NCI-H2196 (cell line): ENCODE measurements around the gene ZNF827.

Experiments
- DNase-seq: peaks from one replicate; lab custom pipeline; 2025; ENCODE audit not compliant: unreplicated experiment; lab: John Stamatoyannopoulos, UW

ZNF827 gene

DNA sequence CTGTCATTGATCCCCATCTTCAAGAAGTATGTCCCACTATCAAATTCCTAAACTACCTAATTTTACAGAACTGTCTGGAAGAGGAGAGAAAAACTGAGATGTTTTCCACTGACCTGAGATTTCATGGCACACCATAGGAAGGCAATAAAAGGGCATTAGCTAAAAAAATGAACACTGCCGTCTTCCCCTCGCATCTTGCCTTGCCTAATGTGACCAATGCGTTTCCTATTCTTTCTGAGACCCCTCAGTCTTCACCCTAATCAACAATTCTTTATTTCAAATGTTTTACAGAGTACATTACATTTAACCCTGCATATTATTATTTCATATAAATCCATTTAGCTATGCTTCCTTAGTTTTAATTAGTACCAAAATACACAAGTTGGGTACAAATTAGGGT is 43.6 kb downstream of the ZNF827 start:
- DNase-seq: no peak

DNA sequence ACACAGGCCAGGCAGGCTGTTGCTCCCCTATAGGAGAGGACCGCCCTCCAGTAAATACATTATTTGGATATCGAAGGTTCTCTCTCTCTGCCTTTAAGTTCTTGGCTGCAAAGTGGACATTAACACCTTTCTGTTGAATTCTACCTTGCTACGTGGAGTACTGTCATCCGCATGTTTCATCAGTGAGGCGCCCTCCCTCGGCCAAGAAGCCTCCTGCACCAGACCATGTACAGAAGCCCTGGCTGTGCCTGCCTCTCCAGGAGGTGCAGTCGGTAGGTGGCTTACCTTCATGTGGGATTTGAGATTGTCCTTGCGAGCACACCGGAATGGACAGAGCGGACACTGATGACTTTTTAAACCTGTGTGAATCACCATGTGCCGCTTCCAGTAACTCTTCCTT is 46.7 kb downstream of the ZNF827 start:
- no peak for DNase-seq

DNA sequence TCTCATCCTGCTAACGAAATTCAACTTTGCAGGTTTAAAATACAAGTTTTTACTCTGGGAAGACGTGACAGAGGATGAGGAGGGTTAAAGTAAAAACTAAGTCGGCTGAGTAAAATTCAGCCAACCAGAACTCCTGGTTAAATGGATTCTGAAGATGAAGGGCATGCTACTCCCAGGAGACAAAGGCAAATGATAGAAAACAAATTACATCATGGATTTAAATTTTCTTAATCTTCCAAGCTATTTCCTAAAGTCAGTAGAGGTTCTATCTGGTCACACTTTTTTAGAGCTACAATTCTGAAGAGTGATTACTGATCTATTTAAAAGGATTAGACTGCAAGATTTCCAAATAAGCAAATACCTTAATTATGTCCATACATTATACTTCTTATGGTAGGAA is 47.9 kb downstream of the ZNF827 start:
- no peak for DNase-seq

DNA sequence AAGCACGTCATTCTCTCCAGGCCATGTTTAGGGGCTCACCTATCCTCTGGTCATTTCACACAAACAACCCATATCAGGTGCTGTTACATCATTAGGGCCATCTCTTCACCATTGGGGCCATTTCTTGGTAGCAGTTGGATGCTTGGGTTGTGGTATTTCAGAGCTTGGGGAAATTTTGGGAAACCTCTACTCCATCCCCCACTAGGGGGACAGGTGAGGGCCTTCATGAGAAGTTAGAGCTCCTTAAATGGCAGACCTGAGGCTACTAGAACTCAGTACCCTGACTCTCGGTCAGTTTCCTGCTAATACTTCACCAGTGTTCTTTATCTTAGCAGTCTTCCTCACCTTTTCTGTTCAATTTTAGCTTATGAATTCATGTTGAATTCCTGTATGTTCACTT is 50.2 kb downstream of the ZNF827 start:
- no peak for DNase-seq

DNA sequence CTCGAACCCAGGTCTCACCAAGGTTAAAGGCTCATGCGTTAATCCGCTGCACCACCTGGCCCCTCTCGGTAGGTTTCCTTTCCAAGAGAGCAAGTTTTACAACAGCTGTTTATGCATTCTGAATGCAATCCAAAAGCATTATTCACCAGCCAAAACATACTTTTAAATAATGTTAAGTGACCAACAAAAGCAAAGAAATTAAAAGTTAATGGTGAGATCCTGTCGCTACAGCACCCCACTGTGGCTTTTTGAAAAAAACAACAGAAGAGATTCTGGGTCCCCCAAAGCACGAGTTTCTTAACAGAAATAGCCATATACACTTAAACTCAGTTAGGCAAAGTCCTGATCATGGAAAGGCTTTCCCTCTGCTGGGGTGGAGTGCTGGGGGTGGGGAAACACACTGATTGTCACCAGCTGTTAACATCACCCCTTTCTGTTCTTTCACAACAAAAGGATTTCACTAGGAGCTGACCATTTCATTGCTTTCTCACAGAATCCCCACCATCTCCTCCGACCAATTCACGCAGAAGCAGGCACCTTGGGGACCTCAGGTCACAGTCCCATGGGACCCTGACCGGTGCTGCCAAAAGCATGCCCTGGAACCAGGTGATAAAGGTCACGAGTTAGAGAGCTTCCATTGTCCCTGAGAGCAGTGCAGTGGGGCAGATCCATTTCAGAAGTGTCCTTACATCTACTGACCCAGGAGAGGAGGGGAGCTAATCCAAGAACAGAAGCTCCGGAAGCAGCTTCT is 51.2 kb downstream of the ZNF827 start:
- no peak for DNase-seq

DNA sequence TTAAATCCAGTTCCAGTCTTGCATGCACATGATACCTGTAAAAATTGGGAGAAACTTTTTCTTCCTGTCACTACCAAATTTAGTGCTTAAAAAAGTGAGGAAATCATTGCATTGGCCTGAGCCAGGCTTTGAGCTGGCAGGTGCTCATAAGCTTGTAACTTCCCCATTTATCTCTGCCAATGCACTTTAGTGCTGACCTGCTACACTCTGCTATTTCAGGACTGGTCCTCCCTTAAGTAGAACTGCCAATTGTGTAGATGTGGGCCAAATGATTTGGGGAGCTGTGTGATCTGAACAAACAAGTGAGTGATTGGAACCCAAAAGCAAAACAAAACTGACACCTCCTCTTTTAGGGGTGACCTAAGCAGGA is 51.8 kb downstream of the ZNF827 start:
- no peak for DNase-seq

DNA sequence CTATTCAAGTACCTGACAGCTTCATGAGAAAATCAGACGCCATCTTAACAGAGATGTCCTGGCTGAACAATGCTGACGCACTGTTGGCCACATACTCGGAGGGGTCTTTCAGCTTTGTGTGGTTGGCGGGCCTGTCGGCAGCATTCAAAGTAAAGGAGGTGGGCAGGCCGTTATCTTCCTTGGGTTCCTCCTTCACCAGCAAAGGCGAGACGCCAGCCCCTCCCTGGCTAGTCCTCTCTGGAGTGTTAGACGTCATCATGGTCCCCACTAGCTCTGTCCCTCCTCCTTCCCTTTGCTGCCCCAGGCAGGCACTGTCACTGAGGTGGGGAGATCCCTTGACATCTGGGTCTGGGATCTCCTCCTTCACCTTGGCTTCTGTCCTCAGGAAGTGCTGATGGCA is 53.0 kb downstream of the ZNF827 start:
- DNase-seq: no peak

DNA sequence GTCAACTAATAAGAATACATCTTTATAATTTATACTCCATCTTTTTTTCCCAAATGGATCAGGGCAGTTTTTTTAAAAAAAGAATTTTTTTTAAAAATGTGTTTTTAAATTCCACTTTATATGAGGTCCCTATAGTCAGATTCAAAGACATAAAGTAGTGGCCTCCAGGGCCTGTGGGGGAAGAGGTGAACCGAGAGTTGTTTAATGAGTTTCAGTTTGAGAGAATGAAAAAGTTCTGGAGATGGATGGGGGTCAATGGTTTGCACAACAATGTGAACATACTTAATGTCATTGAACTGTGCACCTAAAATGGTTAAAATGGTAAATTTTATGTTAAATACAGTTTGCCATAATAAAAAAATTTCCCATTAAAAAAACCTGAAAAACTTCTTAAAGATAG is 53.8 kb downstream of the ZNF827 start:
- no peak for DNase-seq

DNA sequence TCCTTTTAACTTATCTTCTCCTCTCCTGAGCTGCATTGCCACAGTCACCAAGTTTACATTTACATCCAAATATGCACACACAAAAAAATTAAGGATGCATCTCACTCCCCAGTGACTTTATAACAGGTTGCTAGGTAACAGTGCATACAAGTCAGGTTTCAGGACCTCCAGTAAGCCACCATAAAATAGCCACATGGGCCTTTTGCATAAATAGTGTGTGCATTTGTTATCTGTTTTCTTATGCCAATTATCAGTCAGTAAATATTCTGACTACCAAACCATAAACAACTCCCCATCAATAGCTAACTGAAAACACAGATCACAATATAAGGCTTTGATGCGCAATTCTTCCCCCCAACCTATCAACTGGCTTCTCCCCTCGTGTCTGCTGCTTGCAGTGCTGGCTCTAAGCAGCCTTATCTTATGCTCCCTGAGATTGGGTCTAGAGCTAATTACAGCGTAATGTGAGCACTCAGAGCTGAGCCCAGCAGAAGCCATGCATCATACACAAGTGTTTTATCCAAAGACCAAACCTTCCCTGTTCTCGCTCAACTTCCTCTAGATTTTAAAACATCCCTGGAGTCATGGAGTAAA is 55.4 kb downstream of the ZNF827 start:
- DNase-seq: no peak

DNA sequence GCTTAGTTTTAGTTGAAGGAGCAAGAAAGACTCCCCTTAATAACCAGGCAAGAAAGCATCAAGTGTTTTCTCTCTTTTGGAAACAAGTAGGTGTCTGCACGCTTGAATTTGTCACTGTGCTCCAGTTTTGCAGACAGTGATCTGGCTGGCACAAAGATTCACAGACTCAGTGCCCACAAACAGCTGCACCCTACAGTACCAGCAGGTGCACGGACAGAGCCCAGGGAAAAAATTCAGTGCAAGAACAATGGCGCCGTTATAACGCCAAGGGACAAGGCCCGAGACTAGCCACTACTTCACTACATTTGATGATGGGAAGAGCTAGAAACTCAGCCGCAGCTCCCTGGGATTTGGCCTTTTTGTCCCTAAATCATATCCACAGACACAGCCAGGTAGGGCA is 56.0 kb downstream of the ZNF827 start:
- DNase-seq: no peak

DNA sequence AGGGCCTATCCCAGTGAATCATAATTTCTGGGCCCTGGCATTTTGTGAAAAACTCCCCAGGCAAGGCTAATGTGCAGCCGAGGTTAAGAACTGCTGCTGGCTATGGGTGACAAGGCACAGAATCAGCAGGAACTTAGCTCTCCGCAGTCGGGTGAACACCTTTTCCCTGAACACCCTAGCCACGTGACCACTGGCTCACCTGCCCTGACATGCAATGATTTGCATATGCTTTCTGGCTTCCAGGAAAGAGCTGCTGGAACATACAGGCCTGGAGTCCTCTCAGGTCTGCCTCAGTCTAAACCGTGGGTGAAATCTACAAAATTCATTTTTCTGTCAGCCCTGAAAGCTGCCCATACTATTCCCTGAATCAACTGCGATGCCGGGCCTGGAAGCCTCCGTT is 56.6 kb downstream of the ZNF827 start:
- peak; percentile 37 for DNase-seq

DNA sequence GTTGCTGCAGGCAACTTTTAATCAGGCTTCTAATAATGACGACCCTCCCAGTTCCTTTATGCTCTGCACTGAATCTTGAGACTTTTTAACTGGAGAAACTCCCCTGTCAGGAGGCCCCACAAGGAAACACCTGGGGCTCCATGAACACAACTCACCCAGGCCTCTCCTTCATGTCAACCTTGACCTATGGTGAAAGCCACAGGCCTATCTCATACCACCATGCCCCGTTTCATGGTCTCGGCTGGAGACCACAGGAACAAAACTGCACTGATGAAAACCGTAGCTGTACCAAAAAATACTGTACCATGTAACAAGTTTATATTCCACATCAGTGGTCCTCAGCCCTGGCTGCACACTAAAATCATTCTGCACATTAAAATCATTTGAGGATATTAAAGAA is 57.0 kb downstream of the ZNF827 start:
- DNase-seq: no peak

DNA sequence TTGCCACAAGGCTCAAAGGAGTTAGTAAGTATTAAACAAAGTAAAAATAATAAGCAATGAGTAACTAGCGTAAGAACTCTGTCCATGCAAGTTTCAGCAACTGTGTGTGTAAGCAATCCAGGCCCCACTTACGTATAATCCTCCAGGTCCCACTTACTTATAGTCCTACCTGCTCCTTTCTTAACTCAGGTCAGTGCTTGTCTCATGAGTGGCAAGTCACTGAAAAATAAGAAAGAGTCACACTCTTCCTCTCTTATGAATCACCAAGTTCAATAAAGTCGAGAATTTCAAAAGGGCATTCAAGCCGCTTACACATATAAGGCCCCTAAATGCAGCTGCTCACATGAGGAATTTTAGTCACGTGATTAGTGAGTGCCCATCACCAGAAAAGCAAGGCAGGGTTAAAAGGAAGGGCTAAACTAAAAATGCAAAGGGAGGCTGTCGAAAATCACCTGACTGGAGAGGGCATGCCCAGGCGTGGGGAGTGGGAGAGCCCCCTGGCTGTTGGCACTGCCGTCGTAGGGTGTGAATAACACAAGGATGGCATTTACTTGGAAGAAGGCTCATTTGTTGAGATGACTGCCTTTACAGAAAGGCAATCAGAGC is 58.2 kb downstream of the ZNF827 start:
- no peak for DNase-seq

DNA sequence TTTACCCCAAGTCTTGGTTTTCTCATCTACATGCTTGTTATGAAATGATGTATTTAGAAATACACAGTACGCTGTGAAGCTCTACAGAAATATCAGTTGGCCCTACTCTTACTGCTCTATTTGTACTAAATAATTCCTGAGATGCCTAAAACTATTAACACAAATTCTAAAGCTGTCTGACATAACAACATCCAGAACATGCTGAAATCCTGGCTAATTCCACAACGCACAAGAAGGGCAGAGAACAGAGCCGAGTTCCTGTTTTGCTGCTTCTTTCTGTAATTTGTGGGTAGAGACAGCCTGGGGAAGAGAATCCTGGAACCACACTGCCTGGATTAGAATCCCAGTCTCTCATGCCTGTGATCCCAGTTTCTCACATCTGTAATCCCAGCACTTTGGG is 59.0 kb downstream of the ZNF827 start:
- no peak for DNase-seq

DNA sequence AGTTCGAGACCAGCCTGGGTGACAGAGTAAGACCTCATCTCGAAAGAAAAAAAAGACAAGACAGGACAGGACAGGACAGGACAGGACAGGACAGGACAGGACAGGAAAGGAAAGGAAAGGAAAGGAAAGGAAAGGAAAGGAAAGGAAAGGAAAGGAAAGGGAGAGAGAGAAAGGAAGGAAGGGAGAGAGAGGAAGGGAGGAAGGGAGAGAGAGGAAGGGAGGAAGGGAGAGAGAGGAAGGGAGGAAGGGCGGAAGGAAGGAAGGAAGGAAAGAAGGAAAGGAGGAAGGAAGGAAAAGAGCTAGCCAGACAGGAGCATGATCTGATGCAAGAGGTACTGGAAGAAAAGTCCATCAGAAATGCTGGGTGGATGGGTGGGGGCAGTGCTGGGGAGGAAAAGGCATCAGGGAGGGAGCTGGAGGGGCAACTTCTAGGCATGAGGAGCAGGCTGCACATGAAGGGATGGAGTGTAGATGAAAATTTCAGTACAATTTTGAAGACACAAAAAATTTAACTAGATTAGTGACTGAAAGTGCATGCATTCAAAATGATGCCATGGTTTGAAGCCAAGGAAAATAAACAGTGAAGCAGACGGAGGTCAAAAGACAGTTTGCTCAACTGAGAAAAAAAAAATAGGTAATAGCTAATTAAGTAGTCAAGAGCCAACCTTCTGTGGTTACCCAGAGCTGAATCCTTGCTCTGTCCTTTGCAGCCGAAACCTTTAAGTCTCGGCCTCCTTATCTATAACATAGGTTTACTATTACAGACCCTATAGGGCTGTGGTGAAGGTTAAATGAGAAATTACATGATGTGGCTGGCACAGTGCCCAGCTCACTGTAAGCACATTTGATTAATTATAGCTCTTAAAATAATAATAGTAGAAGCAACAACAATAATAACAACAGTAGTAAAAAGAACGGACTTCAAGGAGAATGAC is 59.9 kb downstream of the ZNF827 start:
- no peak for DNase-seq

DNA sequence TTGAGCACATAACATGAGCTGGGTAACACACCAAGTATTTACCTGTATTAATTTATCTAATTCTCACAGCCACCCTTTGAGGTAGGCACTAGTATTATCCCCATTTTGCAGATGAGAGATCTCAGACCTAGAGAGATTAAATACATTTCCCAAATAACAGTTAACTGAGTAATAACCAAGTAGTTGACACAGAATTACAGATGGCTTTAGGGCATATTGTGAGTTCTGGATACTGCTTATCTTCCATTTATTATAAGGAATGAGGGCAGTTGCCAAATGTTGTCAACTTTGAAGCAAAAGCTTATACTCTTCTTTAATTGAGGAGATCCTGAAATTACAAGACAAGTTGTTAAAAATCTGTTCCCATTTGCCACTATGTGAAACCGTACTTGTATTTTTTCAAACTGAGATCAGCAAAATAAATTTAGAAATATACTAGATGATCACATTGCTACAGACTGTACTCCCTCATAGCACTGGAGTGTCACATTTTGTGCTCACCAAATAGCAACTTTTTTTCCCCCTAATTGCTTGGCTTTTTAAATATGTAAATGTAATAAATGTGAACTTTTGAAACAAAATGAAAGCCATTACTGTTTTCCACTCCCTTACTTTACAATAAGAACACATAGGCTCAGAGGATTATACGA is 62.0 kb downstream of the ZNF827 start:
- no peak for DNase-seq

DNA sequence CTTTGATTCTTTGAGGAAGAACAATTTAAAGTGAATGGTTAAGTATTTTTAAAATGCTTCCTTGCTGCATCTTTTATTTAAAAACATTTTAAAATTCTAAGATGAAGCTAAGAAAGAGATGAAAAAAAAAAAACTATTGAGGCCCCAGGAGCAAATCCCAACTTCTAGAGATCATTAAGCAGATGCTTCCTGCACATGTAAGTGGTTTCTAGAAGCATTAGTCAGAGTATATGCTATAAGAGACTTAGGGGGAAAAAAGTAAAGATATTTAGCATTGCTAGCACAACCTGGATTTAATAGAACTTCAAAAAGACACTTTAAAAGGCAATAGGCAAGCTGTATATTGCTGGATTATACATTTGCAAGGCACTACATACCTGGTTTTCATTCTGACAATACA is 64.7 kb downstream of the ZNF827 start:
- no peak for DNase-seq

DNA sequence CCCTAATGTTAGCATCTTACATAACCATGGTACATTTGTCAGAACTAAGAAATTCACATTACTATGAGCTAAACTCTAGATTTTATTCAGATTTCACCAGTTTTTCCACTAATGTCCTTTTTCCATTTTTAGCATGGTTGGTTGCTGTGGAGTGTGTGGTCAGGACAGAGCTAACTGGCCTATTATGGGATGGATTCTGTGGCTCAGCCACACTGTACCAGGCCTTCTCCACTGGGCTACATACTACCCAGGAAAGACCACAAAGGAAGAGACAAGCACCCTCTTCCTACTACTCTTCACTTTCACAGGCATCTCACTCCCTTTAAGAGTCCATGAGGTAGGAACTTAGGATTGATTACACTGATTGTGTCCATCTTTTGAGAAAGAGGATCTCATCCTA is 67.4 kb downstream of the ZNF827 start:
- no peak for DNase-seq

DNA sequence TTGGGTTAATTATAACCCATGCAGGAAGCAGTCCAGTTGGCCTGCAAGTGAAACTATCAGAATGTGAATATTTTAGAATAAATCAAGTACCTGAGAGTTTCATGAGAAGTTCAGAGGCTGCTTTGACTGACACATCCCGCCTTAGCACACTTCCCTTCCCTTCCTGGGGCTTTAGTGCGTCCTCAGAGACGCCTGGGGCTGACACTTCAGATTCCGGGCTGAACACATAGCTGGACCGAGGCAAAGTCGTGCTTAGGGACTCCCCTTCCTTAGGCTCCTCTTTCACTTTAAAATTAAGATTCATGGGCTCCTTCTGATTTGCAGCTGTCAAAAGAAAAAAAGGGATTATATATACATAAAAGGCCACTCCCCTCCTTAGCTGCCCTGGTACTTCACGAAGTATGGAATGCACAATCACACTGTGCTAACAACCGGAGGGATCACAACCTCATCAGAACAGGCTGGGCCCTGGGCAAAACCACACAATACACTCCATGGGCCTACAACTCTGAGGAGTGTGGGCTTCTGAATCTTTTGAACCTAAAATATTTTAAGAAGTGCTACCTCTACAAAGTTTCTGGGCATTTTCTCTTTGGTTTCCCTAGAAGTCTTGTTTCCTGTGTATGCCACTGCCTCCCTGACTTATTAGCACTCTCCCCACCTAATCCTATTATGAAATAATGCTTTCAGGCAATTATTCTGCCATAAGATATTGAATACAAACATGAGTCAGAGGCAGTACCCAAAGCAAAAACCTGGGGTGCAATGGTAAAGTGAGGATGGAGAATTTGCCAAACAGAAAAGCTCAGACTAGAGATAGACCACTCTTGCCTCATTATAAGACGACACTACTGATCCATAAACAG is 68.2 kb downstream of the ZNF827 start:
- no peak for DNase-seq
